Stimulated activated effector memory CD8-positive, alpha-beta T cell treated with anti-CD3 and anti-CD28 coated beads, Interleukin-12 subunit alpha, Interleukin-12 subunit beta, amount 100 ng/mL, for 72 hours (primary cell): Measurements from ENCODE around the gene COL4A3.
A peak's percentile ranks its signal among the peaks of the same experiment; 100 is the strongest.

Experiments
- ATAC-seq: fragments of 150-1000 bp; cut with Tn5 transposase; 2 replicates; pipeline ENCODE4 v1.10.0; 2021
- DNase-seq, 2 donors: peaks; one replicate each; pipeline ENCODE4 v3.0.0; 2021 to 2022; ENCODE audit warnings: low spot score in 2 of 2
- H3K27ac Mint-ChIP-seq: one replicate; pipeline ENCODE4 v1.8.0; 2022; ENCODE audit warnings: mild to moderate bottlenecking, mixed read lengths
- H3K36me3 Mint-ChIP-seq: one replicate; pipeline ENCODE4 v1.8.0; 2022; ENCODE audit warnings: mild to moderate bottlenecking, mixed read lengths
- H3K4me1 Mint-ChIP-seq: one replicate; pipeline ENCODE4 v1.8.0; 2022; ENCODE audit warnings: mixed read lengths
- H3K4me3 Mint-ChIP-seq: one replicate; pipeline ENCODE4 v1.8.0; 2022; ENCODE audit warnings: mild to moderate bottlenecking, mixed read lengths
- H3K9me3 Mint-ChIP-seq: one replicate; pipeline ENCODE4 v1.8.0; 2022; ENCODE audit warnings: mixed read lengths

The COL4A3 gene

GRCh38 chr2:227351639-227352038 lies 187.2 kb downstream of the COL4A3 start:
- H3K36me3 Mint-ChIP-seq = peaks cover 44% of the 10 kb centered on the region
- no peaks in the 10 kb centered on the region for H3K9me3 Mint-ChIP-seq
- H3K4me1 Mint-ChIP-seq = no peaks in the 10 kb centered on the region
- ATAC-seq (peak; percentile 42), DNase-seq (no peak)
- no peak overlapping the region for H3K4me3 Mint-ChIP-seq
- peak overlapping the region; percentile 23 for H3K27ac Mint-ChIP-seq

- no peak overlapping the region for H3K27ac Mint-ChIP-seq
- ATAC-seq = no peak
Observed at GRCh38 chr2:227360351-227360750, 195.9 kb downstream of the COL4A3 start.

GRCh38 chr2:227363756-227364155 lies 199.3 kb downstream of the COL4A3 start:
- Mint-ChIP-seq H3K9me3 (no peaks in the 10 kb centered on the region), H3K4me3 (no peak overlapping the region), H3K36me3 (peaks cover 22% of the 10 kb centered on the region), H3K4me1 (no peaks in the 10 kb centered on the region), H3K27ac (no peak overlapping the region)
- ATAC-seq (no peak), DNase-seq (no peak)

More at GRCh38 chr2:227360351-227360750, 195.9 kb downstream of the COL4A3 start:
- peaks cover 56% of the 10 kb centered on the region for H3K36me3 Mint-ChIP-seq
- no peaks in the 10 kb centered on the region for H3K9me3 Mint-ChIP-seq
- H3K4me3 Mint-ChIP-seq = no peak overlapping the region
- no peaks in the 10 kb centered on the region for H3K4me1 Mint-ChIP-seq
- DNase-seq = no peak
